Activated T-cell treated with anti-CD3 and anti-CD28 coated beads for 24 hours (primary cell): ENCODE results near the gene TEN1.
"Not testable (repeated sequence)": the region's sequence is repeated elsewhere in the genome, so short reads cannot be mapped to it uniquely, and the experiment has no call there.

ENCODE experiments used
- DNase-seq: peaks from one replicate; pipeline ENCODE4 v3.0.0-alpha.2; 2020; ENCODE audit warnings: low read depth

Gene TEN1

DNA sequence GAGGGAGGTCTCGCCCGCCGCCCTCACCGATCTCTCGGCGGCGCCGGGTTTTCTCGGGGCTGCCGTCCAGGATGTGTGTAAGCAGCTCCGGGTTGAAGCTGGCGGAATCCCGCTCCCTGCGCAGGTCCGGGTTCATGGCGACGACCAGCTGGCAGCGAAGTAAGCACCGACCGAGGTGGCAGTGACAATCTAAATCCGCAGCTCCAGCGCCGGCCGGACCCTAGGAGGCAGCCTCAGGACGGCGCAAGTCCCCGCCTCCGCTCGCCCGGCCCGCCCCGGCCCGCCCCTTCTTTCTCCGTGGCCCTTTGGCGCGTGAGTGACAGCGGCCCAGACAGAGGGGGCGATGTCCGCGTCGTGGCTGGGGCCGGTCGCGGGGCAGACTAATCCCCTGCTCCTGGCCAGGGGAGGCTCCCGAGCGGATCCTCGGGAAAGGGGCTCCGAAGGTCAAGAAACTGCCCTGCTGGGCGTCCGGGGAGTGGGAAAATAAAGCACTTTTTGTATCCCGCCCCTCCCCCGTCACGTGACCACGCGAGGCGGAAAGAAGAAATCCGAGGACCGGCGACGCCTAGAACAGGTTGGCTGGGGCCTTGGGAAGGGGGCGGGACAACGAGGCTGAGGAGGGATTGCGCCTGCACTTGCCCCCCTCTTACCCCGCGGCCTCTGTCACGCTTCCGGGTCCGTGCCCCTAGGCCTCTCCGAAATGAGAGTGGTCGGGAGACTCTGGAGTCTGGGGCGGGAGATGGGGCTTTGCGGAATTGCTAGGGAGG lies at the start of gene TEN1, which contains the start of gene ACOX1:
TEN1 (plus strand) TSS at position 303 of the 767 bp plus-strand sequence. CDS start 6,953 bp downstream, outside the sequence.
ACOX1 (minus strand) TSS at position 229 of the 767 bp plus-strand sequence; CDS start at position 136, 93 bp downstream.
- DNase-seq = peak; percentile 93

- no peak for DNase-seq
Observed at GRCh38 chr17:75931062-75931461, 48.0 kb upstream of the TEN1 start.

- no peak for DNase-seq
Observed at GRCh38 chr17:75932852-75933251, 46.2 kb upstream of the TEN1 start.

DNA sequence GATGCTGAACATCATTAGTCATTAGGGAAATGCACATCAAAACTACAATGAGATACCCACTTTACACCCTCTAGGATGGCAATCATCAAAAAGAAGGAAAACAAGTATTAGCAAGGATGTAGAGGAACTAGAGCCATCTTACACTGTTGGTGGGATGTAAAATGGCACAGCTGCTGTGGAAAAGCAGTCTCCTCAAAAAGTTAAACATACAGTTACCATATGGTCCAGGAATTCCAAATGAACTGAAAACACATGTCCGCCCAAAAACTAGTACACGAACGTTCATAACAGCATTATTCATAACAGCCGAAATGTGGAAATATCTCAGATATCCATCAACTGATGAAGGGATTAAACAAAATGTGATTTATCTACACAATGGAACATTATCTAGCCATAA lies 45.2 kb upstream of the TEN1 start:
- DNase-seq = no peak

DNA sequence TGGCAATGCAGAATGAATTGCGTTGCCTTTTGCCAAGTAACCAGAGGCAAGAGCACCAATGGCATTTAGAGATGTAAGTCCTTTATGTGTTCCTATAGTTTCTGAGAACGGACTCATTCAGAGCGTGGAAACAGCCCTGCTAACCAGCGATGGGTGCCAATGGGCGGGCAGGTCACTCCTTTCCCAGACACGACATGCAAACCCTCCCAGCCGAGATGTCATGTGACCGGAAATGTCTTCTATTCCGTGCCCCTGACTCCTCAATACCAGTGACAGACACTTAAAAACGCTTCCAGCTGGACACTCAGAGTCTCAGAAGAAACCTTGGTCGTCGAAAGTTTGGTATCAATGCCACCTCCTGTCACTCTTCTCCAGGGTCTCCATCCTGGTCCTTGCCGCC lies 41.4 kb upstream of the TEN1 start:
- no peak for DNase-seq

- peak; percentile 84 for DNase-seq
Observed at GRCh38 chr17:75940727-75941441, 38.2 kb upstream of the TEN1 start, which contains the start of gene FBF1. TSS of gene FBF1 (minus strand) at chr17:75941042. CDS start at chr17:75938149, 2,893 bp downstream.

DNA sequence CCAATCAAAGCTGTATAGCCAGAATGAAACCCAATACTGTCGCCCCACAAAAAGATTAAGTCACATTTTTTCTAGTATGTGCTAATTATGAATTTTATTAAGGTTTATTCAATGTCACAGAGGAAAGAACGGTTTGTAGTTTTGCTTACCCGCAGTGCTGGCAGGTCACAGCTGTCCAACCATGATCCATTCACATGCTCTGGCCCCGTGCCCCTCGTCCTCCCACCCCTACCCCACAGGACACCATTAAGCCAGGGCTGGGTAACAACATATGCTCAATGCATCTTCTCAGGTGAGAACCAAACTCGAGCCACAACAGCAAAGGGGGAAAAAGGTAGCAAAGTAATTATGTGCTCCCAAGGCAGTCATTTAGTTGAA lies 37.6 kb upstream of the TEN1 start:
- no peak for DNase-seq

DNA sequence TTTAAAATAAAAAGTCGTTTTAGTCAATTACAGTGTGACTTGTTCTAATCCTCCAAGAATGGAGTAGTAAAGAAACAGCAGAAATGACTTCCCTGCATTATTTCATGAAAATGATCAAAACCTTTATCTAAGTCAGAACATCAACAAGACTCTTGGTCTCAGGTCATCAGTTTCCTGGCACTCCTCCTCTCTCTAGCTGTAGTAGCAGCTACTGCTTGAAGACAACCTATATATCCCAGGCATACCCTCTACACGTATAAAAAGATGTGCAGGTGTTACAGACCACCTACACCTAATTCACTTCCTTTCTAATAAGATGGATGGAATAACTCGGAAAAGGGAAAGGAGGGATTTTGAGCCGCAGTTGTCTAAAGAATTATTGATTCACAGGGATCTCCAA lies 36.6 kb upstream of the TEN1 start:
- no peak for DNase-seq

GRCh38 chr17:75943491-75943890 lies 35.5 kb upstream of the TEN1 start:
- no peak for DNase-seq

- no peak for DNase-seq
Observed at GRCh38 chr17:75945211-75945610, 33.8 kb upstream of the TEN1 start.

DNA sequence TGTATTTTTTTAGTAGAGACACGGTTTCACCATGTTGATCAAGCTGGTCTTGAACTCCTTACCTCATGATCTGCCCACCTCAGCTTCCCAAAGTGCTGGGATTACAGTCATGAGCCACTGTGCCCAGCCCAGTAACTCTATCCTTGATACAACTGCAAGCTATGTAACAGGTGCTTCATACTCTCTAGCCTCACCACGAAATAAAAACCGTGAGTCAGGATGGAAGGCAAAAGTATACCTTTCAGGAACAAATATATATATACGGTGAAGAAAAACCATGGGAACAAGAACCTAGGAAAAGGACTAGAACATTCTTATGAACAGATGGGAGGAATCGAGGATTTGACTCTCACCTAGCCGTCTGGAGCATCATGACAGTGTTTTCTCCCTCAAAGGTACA lies 28.6 kb upstream of the TEN1 start:
- no peak for DNase-seq

DNA sequence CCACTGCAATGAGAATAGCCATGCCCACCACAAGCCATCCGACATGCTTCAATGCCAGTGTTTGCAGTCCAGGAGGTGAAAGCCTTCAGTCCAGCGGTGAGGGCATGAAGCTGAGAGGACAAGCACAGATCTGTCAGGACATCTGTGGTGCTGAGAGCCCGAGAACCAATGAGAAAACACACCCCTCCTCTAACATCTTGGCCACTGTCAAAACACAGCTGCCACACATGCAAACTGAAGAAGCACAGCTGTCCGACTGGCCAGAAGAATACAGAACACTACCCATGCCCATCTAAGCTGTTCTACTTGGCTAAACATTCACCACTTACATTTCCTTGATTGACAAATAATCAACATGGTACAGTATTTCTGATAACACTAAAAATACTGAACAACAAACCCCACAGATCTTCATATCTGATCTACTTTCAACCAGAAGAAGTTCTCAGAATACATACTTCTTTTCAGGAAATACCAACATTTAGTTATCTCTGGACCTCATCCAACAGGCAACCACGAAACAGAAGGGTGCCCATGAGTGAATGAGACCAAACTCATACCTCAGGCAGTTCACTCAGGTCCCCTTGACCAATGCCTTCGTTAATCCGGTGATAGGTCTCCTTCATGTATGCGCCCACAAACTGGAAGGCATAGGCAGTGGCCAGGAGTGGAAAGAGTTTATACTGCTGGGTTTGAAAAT lies 28.0 kb upstream of the TEN1 start:
- DNase-seq = no peak

GRCh38 chr17:75959051-75959838 lies 19.8 kb upstream of the TEN1 start:
- DNase-seq = no peak

DNA sequence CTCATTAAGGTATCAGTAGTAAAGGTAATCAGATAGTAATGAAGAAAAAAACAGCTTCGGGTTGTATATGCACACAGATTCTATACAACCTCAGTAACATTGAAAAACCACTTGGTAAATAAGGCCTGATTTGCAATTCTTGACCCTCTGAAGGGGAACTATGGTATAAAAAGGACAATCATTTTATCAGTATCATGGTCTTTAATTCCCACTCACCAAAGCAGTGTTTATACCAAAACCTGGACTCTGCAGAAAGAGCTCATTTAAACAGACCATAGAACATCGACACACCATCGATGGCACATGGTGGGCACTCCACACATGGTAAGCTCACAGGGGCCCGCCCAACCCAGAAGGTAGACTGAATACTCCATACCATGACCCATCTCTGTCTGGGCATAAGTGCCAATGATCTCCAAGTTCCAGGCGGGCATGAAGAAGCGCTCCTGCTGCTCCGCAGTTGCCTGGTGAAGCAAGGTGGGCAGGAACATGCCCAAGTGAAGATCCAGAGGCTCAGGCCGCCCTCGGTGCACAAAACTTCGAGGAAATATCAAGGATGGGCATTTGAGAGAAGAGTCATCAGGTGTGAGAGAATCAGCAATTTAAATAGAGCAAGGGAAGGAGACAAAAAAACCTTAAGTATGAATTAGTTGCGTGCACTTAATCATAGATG lies 19.1 kb upstream of the TEN1 start:
- DNase-seq = no peak

DNA sequence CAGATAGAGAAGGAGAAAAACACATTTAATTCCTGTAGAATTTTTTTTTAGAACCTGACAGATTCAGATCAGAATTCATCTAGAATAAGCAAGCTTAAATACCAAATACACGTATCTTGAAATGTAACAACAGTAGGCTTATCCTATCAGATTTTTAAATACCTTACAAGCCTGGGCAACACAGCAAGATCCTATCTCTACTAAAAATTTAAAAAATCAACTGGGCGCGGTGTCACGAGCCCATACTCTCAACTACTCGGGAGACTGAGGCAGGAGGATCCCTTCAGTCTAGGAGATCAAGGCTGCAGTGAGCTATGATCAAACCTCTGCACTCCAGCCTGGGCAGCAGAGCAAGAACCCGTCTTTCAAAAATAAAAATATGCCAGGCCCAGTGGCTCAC lies 13.6 kb upstream of the TEN1 start:
- DNase-seq = no peak

DNA sequence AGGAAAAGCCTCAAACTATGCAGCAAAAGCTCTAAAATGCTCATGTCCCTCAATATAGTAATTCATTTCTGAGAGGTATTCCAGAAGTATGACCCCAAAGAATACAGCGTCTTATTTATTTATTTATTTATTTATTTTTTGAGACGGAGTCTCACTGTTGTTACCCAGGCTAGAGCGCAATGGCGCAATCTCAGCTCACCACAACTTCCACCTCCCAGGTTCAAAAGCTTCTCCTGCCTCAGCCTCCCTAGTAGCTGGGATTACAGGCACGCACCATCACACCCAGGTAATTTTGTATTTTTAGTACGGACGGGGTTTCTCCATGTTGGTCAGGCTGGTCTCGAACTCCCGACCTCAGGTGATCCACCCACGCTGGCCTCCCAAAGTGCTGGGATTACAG lies 10.0 kb upstream of the TEN1 start:
- DNase-seq = not testable (repeated sequence)

DNA sequence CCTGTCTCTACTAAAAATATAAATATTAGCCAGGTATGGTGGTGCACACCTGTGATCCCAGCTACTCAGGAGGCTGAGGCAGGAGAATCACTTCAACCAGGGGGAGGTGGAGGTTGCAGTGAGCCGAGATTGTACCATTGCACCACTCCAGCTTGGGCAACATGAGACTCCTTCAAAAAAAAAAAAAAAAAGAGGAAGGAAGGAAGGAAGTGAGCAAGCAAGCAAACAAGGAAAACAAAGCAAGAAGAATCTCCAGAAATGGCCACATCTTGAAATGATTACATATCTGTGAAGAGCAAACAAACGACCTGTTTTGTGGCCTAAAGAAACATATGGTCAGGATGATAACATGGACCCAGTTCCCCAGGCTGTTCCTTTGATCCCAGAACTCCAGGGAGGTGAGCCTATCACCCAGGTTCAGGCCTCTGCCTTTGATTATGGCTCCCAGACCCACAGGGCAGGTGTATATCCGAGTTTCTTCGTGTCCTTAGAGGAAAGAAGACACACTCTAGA lies 9.0 kb upstream of the TEN1 start:
- no peak for DNase-seq

DNA sequence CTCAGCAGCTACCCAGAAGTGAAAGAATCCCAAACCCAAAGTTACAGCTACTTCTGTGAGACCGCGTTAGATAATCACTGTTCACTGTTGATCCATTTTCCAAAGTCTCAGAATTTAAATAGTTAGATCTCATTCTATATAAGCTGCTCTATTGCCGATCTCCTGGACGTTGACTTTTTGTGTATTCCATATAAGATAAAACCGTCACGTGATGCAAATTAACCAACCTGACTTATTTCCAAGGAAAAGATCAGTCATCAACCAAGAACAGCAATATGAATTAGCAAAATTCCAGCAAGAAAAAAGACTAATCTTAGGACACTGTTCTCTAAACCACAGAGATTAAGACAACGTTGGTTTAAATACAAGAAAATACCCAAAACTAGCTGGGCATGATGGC lies 8.4 kb upstream of the TEN1 start:
- DNase-seq = no peak

- not testable (repeated sequence) for DNase-seq
Observed at GRCh38 chr17:75975187-75975586, 3.9 kb upstream of the TEN1 start.

DNA sequence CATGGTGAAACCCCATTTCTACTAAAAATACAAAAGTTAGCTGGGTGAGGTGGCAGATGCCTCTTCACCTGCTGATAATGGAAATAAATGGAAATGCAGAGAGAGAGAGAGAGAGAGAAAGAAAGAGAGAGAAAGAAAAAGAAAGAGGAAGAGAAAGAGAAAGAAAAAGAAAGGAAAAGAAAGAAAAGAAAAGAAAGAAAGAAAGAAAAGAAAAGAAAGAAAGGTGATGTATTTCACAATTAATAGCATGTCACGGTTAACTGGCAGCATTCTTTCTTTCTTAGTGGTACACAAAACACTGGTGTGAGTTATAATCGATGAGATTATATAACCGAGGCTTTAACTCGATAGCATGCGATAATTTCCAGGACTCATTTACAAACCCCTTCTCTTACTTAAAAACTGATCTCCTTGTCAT lies 3.3 kb upstream of the TEN1 start:
- no peak for DNase-seq
